GM12874 (cell line): ENCODE results near the gene PVR.

Source experiments
- CTCF ChIP-seq: IDR thresholded peaks from 2 replicates; pipeline ENCODE4 v1.5.1; 2011; ENCODE audit warnings: low read depth, mild to moderate bottlenecking, control low read depth, low read length, moderate library complexity; ENCODE audit not compliant: insufficient read depth

The PVR gene

GRCh38 chr19:44603201-44603945, 40.3 kb upstream of the PVR start:
- no peak for TF ChIP-seq CTCF

GRCh38 chr19:44604241-44604640, 39.5 kb upstream of the PVR start:
- TF ChIP-seq CTCF = no peak

GRCh38 chr19:44605547-44605946, 38.2 kb upstream of the PVR start:
- TF ChIP-seq CTCF = no peak

GRCh38 chr19:44607049-44607448, 36.7 kb upstream of the PVR start:
- no peak for TF ChIP-seq CTCF

GRCh38 chr19:44607917-44608316, 35.8 kb upstream of the PVR start:
- TF ChIP-seq CTCF = no peak

- no peak for TF ChIP-seq CTCF
Measured at GRCh38 chr19:44608391-44608821, 35.3 kb upstream of the PVR start.

- TF ChIP-seq CTCF = no peak
Measured at GRCh38 chr19:44609219-44609618, 34.5 kb upstream of the PVR start.
